HG02798 (cell line): Measurements from ENCODE around the gene CCDC27.

Experiments used
- ATAC-seq: cut with Tn5 transposase; IDR thresholded peaks from one replicate; pipeline ENCODE4 v1.9.1; 2021; ENCODE audit warnings: mild to moderate bottlenecking; ENCODE audit not compliant: unreplicated experiment, poor library complexity

Gene CCDC27

GRCh38 chr1:3773572-3774275 is 21.5 kb downstream of the CCDC27 start:
- no peak for ATAC-seq

DNA sequence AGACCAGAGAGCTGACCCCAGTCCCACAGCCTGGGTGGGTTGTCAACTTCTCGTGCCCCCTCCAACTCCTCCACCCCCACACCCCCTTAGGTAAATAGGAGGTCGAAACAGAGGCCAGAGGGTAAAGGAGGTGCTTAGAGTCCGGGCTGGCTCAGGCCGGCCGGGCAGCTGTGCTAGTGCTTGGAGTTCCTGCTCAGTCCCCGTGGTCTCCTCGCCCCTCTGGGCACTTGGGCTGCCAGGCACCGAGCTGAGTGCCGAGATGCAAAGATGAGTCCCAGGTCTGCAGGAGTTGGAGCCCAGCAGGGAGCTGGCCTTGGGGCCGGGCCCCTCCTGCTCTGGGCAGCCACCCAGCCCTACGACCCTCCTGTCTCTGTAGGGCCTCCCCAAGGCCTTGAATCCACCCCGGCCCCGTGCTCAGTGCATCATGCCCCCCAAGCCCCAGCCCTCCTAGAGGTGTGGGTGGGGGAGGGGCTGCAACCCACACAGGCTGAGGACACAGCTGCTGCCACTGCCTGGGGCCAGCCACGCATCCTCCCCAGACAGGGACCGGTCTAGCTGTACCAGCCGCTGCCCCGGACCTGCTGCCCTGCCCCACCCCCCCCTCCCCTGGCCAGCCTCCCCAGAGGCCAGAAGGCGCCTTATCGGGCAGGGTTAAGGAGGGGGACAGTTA is 22.2 kb downstream of the CCDC27 start:
- no peak for ATAC-seq

DNA sequence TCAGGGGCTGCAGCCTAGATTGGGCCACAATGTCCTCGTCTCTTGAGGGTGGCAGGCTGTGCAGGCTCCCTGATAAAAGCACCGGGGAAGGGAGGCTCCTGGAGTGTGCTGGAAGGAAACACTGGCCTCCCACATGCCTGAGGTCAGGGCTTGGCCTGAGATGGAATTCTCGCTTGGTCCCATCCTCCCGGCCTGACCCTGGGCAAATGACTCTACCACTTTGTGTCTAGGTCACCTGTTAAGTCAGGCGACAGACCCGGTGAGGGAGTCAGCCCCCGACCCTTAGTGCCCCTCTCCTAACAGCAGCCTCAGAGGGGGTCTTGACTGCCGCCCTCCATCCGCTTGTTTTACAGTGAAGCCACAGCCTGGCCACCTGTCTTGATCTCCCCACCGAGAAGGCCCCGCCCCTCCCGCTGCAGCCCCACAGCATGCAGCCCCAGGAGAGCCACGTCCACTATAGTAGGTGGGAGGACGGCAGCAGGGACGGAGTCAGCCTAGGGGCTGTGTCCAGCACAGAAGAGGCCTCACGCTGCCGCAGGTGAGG is 22.8 kb downstream of the CCDC27 start:
- no peak for ATAC-seq

- peak; percentile 32 for ATAC-seq
These were observed 23.4 kb downstream of the CCDC27 start for GRCh38 chr1:3775490-3776230.

DNA sequence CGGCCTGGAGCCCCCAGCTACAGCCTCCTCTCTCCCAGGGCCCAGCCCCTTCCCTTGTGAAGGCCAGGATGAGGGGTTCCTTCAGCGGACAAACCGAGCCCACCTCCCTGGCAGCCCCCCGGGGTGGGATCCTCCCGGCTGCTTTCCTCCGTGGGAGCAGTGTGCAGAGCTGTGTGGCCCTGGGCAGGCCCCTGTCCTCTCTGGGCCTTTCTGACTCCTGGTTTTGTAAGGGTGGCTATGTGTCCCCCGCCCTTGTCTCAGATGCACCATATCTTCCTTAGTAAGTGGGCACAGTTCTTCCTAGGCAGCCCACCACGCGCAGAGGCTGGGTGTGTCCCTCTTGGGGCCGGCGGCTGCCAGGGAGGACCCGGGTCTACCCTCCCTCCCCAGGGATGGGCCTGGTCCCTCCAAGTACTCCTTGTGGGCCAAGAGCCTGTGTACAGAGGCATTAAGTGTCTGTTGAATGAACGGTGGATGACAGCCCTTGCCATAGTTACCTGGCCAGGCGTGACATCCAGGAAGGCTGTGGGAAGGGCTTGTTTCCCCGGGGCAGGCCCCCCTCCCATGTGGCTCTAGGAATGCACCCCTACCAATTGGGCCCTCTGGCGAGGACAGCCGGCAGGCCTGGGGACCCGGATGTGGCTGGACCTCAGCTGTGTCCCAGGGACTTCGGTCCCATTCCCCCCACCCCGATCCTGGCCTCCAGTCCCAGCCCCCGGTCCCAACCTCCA is 24.1 kb downstream of the CCDC27 start:
- no peak for ATAC-seq

DNA sequence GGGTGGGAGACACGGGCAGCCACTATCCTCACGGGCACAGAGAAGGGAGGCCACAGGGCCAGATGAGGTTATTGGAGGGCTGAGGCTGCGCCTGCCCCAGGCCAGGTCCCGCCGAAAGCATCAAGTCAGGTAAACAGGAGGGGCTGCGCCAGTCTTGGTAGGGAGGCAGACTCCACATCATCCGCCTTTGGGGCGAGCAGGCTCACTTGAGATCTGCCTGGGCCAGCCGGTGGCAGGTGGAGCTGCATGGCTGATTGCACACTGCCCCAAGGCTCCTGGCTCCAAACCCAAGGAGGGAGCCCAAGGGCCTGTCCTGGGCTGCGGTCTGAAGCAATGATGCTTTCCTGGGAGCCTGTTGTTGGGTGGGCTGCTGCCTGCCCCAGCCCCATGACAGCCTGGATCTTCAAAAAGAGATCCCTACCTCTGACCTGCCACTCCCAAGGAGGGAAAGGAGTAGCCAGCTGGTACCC is 24.9 kb downstream of the CCDC27 start:
- no peak for ATAC-seq

DNA sequence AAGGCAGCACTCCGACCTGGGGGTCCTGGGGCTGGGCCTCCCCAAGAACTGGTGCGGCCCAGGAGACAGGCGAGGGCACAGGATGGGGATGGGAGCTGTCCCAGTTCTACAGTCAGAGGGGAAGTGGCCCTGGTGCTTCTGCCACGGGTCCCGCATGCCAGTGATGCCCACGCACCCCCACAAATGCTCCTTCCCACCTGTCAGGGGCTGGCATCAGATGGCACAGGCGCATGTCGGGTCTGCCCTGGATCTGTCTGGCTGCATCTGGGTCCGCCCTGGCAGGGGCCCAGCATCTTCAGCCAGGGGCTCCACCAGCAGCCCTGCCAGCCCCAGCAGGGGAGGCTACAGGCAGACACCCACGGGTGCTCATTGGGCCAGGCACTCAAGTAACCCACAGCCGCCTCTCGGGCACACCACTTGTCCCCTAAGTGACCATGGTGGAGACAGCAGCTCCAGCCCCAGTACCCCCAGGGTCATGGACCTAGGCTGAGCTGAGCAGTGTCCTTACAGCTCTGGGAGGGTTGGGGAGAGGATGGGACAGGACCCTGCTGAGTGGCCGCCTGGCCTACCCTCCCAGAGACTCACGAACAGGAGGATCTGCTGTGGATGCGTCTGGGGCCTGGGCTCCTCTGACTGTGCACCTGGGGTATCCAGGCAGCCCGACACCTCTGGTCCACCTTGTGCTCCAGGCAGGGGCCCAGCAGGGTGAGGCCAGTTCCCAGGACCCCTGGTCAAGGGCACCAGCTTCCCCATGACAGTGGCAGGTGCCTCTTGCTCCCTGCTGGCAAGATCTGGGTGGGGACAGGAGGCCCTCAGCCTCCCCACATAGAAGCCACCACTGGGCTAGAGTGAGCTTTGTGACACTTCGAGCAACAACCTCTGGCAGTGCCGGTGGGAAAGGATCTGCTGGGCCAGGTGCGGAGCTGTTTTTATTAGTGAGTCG is 25.7 kb downstream of the CCDC27 start:
- ATAC-seq, result no peak

- ATAC-seq, result no peak
These were observed 26.5 kb downstream of the CCDC27 start for GRCh38 chr1:3778590-3779264.

DNA sequence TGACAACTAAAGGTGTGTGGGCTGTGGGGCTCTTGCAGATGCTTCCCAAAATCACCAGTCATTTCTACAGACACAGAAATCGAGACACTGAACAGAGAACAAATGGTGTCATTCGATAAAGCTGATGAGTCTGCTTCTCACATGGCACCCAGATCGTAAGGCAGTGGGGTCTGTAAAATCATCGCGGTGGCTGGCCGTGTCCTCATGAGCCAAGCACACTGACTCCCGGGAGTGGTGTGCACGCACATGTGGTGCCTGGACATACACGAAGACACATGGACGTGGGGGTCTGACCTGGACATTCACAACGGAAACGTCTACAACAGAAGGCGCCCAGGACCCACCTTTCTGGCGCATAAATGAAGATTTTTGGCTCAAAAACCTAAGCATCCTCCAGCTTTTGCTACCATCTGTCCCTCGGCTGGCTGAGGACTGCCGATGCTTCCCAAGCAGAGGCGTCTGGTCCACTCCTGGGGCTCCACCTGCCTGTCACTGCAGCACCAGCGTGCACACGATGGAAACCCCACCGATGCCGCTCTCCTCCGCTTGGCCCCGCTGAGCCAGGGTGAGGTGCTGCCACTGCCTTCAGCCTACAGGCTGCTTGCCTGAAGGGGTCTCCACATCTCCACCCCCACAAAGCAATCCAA is 27.1 kb downstream of the CCDC27 start:
- ATAC-seq, result no peak

GRCh38 chr1:3779912-3780416 is 27.7 kb downstream of the CCDC27 start:
- ATAC-seq, result no peak

DNA sequence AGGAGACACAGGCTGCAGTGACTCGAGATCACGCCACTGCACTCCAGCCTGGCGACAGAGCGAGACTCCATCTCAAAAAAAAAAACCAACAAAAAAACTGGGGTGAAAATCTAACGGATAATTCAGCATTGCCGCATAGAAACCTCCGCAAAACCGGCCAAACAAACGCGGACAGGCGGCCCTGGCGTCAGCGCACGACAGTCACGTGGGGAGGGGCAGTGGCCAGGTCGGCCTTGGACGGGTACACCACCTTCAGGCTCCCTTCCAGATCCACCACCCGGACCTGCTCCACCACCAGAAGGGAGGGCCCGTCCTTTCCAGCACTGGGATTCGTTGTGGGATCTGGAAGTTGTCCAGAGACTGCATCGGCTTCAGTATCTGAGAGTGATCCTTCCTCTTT is 28.7 kb downstream of the CCDC27 start:
- no peak for ATAC-seq

DNA sequence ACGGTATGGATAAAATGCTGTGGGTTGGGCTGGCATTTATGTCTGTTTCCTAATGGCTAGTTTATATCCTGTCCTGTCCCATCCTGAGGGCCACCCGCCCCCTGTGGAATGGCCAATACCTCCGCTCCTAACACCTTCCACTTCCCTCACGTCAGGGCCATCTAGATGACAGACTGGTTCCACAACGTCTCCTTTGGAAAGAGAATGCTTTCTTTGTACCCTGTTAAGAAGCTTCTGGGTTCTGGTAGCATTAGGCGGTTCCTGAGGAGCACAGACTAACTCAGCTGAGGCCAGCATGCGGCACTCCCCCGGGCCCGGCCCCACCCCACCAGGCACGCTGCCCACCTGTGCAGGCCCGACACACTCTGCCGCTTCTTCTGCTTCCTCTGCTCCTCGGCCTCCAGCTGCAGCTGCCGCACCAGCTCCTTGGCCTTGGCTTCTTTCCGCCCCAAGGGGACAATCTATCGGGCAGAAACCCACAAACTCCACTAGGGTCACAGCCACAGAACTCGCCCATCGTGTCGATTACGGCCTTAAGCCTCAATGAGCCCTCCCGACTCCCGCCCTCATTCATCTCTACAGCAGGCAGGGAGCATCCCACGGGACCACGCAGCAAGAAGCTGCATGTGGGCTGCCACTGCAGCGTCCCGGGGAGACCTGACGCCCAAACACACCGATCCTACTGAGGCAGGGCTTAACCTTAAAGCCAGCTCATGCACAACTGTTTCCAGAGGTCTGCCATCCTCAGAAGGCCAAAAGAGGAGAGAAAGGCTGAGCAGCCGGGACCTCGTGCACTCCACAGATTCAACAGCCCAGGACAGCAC is 31.6 kb downstream of the CCDC27 start:
- ATAC-seq, result no peak

GRCh38 chr1:3785045-3785444 is 32.8 kb downstream of the CCDC27 start:
- no peak for ATAC-seq

GRCh38 chr1:3785456-3786157 is 33.4 kb downstream of the CCDC27 start:
- ATAC-seq, result no peak

DNA sequence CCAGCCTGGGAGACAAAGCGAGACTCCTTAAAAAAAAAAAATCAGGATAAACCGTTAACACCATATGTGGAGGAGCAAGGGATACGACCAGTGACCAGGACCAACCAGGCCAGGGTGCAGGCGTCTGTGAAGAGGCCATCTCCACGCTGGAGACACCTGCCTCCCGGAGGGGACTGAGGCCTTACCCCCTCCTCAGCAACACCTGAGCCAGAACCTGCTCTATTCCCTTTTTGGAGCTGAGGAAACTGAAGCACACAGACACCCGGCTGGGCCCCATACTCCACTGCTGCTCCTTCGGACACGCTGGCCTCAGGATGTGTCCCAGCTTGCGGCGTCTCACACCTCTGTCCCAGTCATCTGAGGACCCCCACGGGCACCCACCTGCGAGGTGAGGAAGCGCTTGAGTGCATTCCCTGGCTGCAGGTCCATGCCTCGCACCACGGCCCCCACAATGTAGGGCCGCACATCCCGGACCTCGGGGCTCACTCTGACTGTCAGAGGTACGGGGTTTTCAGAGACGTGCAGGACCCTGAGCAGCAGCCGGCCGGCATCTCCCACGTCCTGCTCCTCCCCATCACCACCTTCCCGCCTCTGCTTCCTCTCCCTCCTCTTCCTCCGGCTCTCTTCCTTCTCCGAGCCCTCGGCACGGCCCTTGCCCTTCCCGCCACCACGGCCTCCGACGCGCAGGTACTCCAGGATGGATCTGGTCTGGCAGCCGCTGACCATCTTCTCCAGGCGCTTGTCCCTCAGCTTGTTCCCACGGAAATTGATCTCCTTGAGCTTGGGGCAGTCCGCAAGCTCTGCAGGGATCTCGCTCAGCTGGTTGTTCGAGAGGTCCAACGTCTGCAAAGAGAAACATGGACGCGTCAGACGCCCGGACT is 34.5 kb downstream of the CCDC27 start:
- ATAC-seq, result no peak

GRCh38 chr1:3787349-3787715 is 35.1 kb downstream of the CCDC27 start:
- peak; percentile 57 for ATAC-seq
